Activated naive CD4-positive, alpha-beta T cell treated with anti-CD3 and anti-CD28 coated beads, Interleukin-2, amount 50 U/mL, for 72 hours (primary cell): ENCODE data around the gene SCN3A. TPM values are rescaled to one million over a fixed set of nuclear protein-coding genes. Genes with fewer than 3 reads are reported as not detected.

ENCODE experiments used
- ATAC-seq, 2 donors: fragments of 150-1000 bp; cut with Tn5 transposase; 2 replicates each; pipeline ENCODE4 v1.10.0; 2021; ENCODE audit warnings: mild to moderate bottlenecking in 2 of 2, moderate library complexity in 2 of 2
- DNase-seq, 2 donors: peaks; one replicate each; pipeline ENCODE4 v3.0.0; 2021 to 2022; ENCODE audit warnings: low spot score in 2 of 2
- H3K27ac Mint-ChIP-seq, 2 donors: one replicate each; pipeline ENCODE4 v1.8.0; 2022; ENCODE audit warnings: mild to moderate bottlenecking in 2 of 2, mixed read lengths in 2 of 2
- H3K36me3 Mint-ChIP-seq, 2 donors: one replicate each; pipeline ENCODE4 v1.8.0; 2022; ENCODE audit warnings: mixed read lengths in 2 of 2
- H3K9me3 Mint-ChIP-seq, 2 donors: one replicate each; pipeline ENCODE4 v1.8.0; 2022; ENCODE audit warnings: mixed read lengths in 2 of 2
- total RNA-seq, 2 donors: library from RNA; stranded (reverse); gene quantifications; one replicate each; pipeline ENCODE4 v1.2.3, GENCODE V29; 2022

The SCN3A gene
- total RNA-seq, 2 donors from 2014 or later = 0.25 to 0.43 TPM

GRCh38 chr2:165198181-165198580, 5.7 kb downstream of the SCN3A start:
- Mint-ChIP-seq H3K27ac (no peak overlapping the region), H3K9me3 (no peaks in the 10 kb centered on the region), H3K36me3 (no peaks in the 10 kb centered on the region)
- DNase-seq = no peak
- ATAC-seq = no peak

- no peaks in the 10 kb centered on the region for H3K9me3 Mint-ChIP-seq
- no peak for DNase-seq
- H3K36me3 Mint-ChIP-seq = no peaks in the 10 kb centered on the region
- no peak overlapping the region for H3K27ac Mint-ChIP-seq
- ATAC-seq = no peak
These were observed 6.5 kb downstream of the SCN3A start for GRCh38 chr2:165197346-165197745.

GRCh38 chr2:165196411-165196810, 7.4 kb downstream of the SCN3A start:
- ATAC-seq = no peak
- DNase-seq = no peak
- no peaks in the 10 kb centered on the region for H3K9me3 Mint-ChIP-seq
- H3K27ac Mint-ChIP-seq = no peak overlapping the region
- no peaks in the 10 kb centered on the region for H3K36me3 Mint-ChIP-seq

- H3K9me3 Mint-ChIP-seq = no peaks in the 10 kb centered on the region
- no peak for ATAC-seq
These were observed 10.6 kb downstream of the SCN3A start for GRCh38 chr2:165193178-165193777.

GRCh38 chr2:165192729-165193128, 11.1 kb downstream of the SCN3A start:
- Mint-ChIP-seq H3K27ac (no peak overlapping the region), H3K36me3 (no peaks in the 10 kb centered on the region), H3K9me3 (no peaks in the 10 kb centered on the region)
- no peak for DNase-seq
- ATAC-seq = no peak

More at GRCh38 chr2:165193178-165193777, 10.6 kb downstream of the SCN3A start:
- no peak overlapping the region for H3K27ac Mint-ChIP-seq
- no peaks in the 10 kb centered on the region for H3K36me3 Mint-ChIP-seq
- DNase-seq = no peak

GRCh38 chr2:165191096-165191728, 12.6 kb downstream of the SCN3A start:
- Mint-ChIP-seq H3K27ac (no peak overlapping the region), H3K9me3 (no peaks in the 10 kb centered on the region), H3K36me3 (no peaks in the 10 kb centered on the region)
- ATAC-seq = no peak
- no peak for DNase-seq

- no peak for ATAC-seq
These were observed 18.2 kb downstream of the SCN3A start for GRCh38 chr2:165185633-165186032.

GRCh38 chr2:165182029-165182428, 21.8 kb downstream of the SCN3A start:
- DNase-seq (no peak), ATAC-seq (peak in 1 of 2 donors; percentile 65)

More at GRCh38 chr2:165185633-165186032, 18.2 kb downstream of the SCN3A start:
- Mint-ChIP-seq H3K27ac (no peak overlapping the region), H3K36me3 (no peaks in the 10 kb centered on the region), H3K9me3 (peaks cover 0 to 4% of the 10 kb centered on the region in 2 donors)
- no peak for DNase-seq

GRCh38 chr2:165176780-165177179, 27.1 kb downstream of the SCN3A start:
- no peaks in the 10 kb centered on the region for H3K36me3 Mint-ChIP-seq
- no peak for DNase-seq
- H3K27ac Mint-ChIP-seq = no peak overlapping the region
- H3K9me3 Mint-ChIP-seq = no peaks in the 10 kb centered on the region
- no peak for ATAC-seq

More at GRCh38 chr2:165182029-165182428, 21.8 kb downstream of the SCN3A start:
- peaks cover 0 to 4% of the 10 kb centered on the region in 2 donors for H3K9me3 Mint-ChIP-seq
- no peak overlapping the region for H3K27ac Mint-ChIP-seq
- no peaks in the 10 kb centered on the region for H3K36me3 Mint-ChIP-seq

- H3K36me3 Mint-ChIP-seq = no peaks in the 10 kb centered on the region
These were observed 30.6 kb downstream of the SCN3A start for GRCh38 chr2:165173215-165173614.

GRCh38 chr2:165164201-165164600, 39.6 kb downstream of the SCN3A start:
- H3K36me3 Mint-ChIP-seq = no peaks in the 10 kb centered on the region
- DNase-seq (no peak), ATAC-seq (no peak)
- H3K27ac Mint-ChIP-seq = no peak overlapping the region
- no peaks in the 10 kb centered on the region for H3K9me3 Mint-ChIP-seq

More at GRCh38 chr2:165173215-165173614, 30.6 kb downstream of the SCN3A start:
- DNase-seq = no peak
- Mint-ChIP-seq H3K9me3 (no peaks in the 10 kb centered on the region), H3K27ac (no peak overlapping the region)
- ATAC-seq = no peak

- ATAC-seq (no peak), DNase-seq (no peak)
- no peaks in the 10 kb centered on the region for H3K36me3 Mint-ChIP-seq
- no peaks in the 10 kb centered on the region for H3K9me3 Mint-ChIP-seq
- H3K27ac Mint-ChIP-seq = no peak overlapping the region
These were observed 40.1 kb downstream of the SCN3A start for GRCh38 chr2:165163761-165164160.

GRCh38 chr2:165162466-165162865, 41.4 kb downstream of the SCN3A start:
- H3K36me3 Mint-ChIP-seq = no peaks in the 10 kb centered on the region
- no peak overlapping the region for H3K27ac Mint-ChIP-seq
- no peak for ATAC-seq
- no peak for DNase-seq
- H3K9me3 Mint-ChIP-seq = peaks cover 0 to under 1% of the 10 kb centered on the region in 2 donors

- ATAC-seq = no peak
- no peak for DNase-seq
- H3K36me3 Mint-ChIP-seq = no peaks in the 10 kb centered on the region
- H3K27ac Mint-ChIP-seq = no peak overlapping the region
- H3K9me3 Mint-ChIP-seq = peaks cover 0 to 5% of the 10 kb centered on the region in 2 donors
These were observed 42.3 kb downstream of the SCN3A start for GRCh38 chr2:165161510-165161909.

GRCh38 chr2:165157160-165157559, 46.7 kb downstream of the SCN3A start:
- ATAC-seq (no peak), DNase-seq (no peak)
- Mint-ChIP-seq H3K36me3 (no peaks in the 10 kb centered on the region), H3K27ac (no peak overlapping the region), H3K9me3 (peaks cover 0 to 5% of the 10 kb centered on the region in 2 donors)

- DNase-seq (no peak), ATAC-seq (no peak)
- Mint-ChIP-seq H3K27ac (no peak overlapping the region), H3K36me3 (no peaks in the 10 kb centered on the region), H3K9me3 (peaks cover 0 to 5% of the 10 kb centered on the region in 2 donors)
These were observed 48.7 kb downstream of the SCN3A start for GRCh38 chr2:165155152-165155551.

GRCh38 chr2:165149439-165149838, 54.4 kb downstream of the SCN3A start:
- no peaks in the 10 kb centered on the region for H3K9me3 Mint-ChIP-seq
- H3K27ac Mint-ChIP-seq = no peak overlapping the region
- H3K36me3 Mint-ChIP-seq = no peaks in the 10 kb centered on the region
- no peak for DNase-seq
- ATAC-seq = peak; percentile 31 to 89
